Stimulated activated CD8-positive, alpha-beta memory T cell treated with anti-CD3 and anti-CD28 coated beads, Interleukin-12 subunit alpha, Interleukin-12 subunit beta, amount 100 ng/mL, for 24 hours (primary cell): ENCODE measurements around the gene RALGPS1.
A peak's percentile ranks its signal among the peaks of the same experiment; 100 is the strongest.

ENCODE experiments used
- DNase-seq: peaks from one replicate; pipeline ENCODE4 v3.0.0-alpha.2; 2020; ENCODE audit errors: extremely low read depth

The RALGPS1 gene

DNA sequence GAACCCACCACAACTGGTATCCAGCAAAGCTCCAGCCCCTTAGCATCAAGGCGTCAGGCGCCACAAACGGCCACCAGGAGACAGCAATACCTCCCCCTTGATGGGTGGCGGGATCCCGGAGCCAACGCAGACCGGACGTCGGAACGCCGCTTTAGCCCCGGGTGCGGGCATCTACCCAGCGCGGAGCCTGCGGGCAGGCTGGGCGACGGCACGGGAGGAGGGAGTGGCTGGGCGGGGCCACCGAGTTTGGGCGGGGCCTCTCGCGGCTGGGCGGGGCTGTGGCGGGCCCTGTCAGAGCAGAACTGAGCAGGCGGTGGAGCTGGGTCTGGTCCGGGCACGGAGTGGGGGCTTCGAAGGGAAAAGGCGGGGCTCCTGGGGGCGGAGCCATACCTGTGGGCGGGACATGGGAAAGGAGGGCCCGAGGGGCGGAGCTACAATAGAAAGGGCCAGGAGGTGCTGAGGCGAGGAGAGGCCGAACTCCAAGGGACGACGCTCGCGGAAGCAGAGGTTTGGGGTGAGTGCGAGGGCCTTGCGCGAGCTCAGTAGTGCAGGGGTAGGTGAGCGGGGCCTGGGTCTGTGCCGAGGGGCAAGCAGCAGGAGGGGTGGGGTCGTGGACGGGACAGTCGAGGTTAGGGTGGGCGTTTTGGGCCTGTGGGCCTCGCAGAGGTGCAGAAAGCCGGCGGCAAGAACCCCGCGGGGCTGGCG, 309.7 kb downstream of the RALGPS1 start:
- DNase-seq, result peak; percentile 64

DNA sequence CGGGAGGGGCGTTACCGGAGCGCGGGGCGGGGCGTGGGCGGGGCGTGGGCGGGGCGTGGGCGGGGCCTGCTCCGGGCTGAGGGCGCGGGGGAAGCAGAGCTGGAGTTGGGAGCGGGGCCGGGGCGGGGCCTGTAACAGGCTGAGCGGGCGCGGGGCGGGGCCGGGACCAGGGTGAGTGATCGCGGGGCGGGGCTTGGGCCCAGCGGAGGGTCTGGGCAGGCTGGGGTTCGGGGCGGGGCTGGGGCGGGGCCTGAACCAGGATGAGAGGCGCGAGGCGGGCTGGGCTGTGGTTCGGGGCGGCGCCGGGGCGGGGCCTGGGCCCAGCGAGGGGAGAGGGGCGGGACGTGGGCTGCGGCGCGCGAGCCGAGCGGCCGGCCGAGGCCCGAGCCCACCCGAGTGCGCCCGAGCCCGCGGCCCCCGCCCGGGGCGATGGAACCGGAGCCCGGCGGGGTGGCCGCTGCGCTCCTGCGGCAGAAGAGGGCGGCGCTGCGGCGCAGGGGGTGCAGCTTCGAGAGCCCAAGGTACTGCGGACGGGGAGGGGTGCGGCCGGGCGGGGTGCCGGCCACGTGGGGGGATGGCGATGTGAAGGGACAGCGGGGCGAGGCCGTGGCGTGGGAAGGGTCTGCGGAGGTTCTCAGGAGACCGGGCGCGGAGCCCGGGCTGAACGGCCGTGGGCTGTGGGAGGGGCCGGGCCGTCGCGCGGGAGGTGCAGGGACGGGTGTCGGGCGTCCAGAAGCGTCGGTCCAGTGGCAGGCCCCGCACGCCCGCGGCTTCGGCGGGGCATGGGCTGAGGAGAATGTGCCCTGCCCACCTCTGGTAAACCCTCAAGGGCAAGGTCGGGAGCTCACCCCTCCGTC, 310.5 kb downstream of the RALGPS1 start:
- DNase-seq, result peak; percentile 89

DNA sequence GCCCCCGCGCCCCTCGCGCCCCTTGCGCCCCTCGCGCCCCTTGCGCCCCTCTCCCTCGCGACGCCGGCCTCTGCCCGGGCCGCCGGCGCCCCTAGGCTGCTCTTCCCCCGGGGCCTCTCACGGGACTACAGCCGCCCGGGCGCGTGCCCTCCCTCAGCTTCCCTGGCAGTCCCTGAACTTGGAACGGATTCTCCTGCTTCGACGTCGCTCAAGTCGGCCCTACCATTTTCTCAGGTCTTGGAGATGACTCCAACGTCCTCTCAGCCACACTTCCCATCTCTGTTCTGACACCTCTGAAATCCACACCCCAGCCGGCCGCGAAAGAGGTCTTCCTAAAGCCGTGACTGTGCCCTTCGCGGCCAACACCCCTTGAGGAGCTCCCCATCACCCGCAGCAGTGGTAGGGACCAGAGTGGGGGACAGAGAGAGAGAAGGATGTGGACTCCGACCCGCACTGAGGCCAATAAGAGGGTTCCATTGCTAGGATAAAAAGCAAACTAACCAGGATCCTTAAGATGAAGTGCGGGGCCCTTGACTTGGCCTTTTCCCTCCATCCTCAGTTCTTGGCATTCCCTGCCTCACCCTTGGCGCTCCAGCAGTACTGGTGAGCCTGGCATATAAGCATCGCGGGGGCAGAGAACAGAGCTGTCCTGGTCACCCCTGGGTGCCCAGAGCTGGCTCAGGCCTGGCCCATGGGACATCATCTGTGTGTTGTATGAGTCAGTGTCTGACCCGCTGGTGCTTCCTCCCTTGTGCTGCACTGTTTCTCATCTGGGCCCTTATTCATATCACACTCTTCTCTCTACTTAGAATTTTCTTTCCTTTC, 311.4 kb downstream of the RALGPS1 start:
- DNase-seq, result no peak

DNA sequence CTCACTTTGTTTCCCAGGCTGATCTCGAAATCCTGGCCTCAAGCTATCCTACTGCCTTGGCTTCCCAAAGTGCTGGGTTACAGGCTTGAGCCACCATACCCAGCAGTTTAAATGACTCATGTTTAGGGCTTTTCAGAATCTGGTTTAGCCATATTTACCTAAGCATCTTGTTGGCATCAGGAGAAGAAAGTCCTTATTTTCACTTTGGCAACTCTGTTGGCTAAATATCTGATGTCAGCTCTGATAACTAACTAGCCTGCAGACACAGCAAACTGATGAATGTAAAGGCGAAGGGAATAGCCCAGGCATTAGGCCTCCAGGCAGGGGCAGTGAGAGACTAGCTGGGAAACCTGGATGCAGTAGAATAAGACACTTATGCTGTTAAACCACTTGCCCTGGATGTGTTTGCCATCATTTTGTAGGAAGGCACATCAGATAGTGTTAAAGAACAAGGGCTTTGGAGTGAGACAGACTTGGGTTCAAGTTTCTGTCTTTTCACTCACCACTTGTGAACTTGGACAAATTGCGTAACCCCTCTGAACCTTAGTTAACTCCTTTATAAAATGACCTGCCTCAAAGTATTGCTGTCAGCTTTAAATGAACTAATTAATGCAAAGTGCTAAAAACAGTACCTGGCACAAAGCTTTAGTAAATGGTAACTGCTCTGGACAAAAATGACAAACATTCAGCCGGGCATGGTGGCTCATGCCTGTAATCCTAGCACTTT, 315.3 kb downstream of the RALGPS1 start:
- DNase-seq, result no peak

DNA sequence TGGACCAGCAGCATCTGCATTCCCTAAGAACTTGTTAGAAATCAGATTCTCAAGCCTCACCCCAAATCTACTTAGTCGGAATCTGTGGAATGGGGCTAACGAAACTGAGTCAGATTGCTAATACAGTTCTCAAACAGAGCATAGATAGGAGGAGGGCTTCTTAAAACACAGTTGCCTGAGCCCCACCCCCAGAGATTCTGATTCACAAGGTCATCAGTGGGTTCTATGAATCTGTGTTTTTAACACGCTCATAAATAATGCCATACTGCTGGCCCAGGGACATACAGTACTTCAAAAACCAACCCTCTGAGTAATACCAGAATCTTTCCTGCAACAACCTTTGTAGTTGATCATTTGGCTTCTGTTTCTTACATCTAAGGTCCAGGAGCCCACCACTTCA, 317.1 kb downstream of the RALGPS1 start:
- DNase-seq, result no peak

DNA sequence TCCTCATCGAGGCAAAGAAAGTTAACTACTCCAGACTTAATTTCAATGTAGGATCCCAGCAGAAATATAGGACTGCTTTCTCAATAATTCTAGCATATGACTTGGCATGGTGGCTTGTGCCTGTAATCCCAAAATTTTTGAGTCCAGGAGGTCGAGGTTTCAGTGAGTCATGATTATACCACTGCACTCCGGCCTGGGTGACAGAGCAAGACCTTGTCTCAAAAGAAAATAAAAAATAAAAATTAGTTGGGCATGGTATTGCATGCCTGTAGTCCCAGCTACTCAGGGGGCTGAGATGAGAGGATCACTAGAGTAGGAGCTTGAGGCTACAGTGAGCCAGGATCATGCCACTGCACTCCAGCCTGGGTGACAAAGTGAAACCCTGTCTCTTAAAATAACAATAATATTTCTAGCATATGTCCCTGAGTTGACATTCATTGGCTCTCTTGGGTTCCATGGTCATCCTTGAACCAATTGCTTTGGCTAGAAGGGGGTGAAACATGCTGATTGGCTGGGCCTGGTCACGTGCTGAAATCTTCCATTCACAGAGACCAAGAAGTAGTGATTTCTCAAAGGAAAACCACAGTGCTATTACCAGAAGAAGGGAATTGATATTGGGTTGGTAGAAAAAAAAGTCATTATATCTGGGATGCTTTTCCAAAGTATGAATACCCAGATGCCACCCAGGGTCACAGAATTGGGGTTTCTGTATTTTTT, 318.4 kb downstream of the RALGPS1 start:
- no peak for DNase-seq

DNA sequence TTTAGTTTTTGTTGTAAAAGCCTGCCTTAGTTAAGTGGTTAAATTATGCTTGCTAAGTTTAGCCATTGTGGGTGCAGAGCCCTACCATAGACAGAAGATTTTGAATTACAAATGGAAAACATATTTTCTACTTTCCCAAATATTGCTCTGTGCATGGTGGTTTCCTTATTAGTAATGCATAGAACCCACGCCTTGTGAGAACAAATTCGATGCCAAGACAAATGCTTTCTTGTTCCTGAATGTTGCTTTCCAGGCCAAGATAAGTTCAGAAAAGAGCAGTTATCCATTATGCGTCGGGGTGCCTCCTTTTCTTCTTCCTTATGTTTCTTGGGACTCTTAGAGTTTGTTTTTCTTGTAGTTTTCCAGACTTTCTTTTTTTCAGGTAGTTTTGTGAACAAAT, 319.0 kb downstream of the RALGPS1 start:
- no peak for DNase-seq

DNA sequence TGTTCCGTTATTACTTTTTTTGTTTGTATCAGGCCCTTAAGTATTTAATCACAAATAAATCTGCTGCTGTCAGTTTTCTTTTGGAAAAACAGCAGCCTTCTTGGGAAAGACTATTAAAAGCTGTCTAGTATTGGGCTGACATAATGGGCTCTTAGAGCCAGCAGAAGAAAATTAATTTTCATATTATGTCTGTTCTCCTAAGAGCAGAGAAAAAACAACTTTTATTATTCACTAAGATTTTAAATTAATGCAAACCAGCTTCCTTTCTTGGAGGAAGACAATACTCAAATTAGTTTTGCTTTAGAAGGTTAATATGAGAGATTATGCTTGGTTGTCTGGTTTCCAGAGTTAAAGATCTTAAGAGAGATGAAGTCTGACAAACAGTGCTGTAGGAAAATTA, 319.4 kb downstream of the RALGPS1 start:
- DNase-seq, result no peak

DNA sequence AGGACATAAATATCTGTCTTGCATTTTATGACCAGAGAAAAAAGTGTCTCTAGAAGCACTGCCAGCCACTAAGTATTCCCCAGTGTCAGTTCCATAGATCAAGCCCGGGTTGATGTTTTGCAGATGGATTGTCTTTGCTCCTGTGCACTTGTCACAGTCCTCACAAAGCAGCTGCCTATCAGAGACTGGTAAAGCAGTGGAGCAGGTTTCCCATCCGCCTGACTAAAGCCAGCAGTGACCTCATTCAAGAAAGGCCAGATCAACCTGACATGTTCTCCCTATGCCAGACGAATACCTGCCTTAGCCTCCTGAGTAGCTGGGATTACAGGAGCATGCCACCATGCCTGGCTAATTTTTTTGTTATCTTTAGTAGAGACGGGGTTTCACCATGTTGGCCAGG, 323.2 kb downstream of the RALGPS1 start:
- no peak for DNase-seq

DNA sequence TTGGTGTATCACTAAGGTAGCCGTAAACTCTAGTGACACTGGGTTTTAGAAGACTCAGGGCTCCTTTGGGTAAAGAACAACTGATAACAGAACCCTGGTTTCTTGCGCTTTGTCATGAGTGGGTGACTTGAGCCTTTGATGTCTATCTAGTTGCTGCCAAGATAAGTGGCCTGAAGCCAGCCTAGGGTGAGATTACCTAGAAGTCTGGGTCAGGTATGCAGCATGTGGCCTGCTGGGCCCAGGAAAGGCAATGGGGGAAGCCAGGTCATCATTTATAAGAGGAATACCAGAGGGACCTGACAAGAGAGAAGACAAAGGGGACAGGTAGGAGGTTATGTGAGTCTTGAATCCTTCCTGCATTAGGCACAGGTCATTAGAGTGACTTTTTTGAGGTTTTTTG, 326.8 kb downstream of the RALGPS1 start:
- no peak for DNase-seq

DNA sequence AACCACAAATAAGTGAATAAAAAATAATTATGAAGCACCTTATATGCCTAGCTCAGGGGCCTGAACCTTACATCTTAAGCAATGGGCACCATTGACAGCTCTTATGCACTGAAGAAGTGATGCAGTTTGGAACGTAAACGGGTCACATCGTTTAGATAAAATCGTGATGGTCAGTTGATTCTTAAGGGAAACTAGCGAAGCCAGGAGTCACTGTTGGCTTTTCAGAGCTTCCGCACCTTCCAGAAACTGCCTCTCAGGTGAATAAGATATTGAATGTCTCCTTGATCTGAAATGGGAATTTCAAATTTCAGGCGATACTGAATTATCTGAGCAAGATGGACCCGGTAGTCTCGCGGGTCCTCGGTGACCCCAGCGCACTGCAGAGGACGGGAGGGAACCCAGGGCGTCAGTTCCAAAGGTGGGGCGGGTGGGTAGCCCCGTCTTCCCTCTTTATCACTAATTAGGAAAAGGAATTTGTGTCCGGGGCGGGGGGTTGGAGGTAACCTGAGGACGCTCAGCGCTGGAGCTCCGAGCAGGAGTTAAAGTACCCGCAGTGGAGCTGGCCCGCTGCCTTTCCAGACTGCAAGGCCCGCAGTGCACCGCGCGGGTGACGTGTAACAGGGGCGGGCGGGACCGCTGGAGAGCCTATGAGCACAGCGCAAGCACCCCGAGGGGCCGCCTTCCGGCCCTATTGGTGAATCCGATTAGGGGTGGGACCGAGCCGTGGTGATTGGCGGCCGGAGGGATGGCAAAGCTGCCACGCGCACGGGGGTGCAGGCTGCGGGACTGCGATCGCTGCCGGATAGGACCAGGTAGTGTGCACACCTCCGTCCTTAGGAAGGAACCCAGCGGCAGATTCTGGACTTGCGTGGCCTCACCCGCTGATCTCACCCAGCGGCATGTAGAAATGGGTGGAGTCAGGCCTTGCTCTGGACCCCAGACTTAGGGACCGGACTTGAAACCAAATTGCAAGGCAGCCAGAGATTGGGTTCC, 330.3 kb downstream of the RALGPS1 start:
- peak; percentile 91 for DNase-seq

DNA sequence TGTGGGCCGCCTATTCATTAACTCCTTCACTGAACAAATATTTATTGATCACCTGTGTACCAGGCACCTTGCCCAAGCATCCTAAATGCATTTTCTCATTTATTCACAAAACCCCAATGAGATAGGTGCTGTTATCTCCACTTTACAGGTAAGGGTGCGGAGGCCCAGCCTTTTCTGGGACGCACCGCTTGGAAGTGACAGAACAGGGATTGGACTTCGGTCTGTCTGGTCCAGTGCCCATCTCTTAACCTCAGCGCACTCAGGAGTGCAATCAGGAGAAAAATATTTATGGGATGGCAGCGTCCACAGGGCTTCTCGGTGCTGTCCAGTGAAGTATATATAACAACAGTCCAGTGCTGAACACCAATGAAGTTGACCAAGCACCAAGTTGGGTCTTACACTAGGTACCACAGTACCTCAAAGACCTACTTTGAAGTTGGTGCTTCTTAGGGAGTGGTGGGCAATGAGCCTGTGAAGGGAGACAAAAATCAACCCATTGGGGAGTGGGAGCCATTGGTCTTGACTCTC, 331.1 kb downstream of the RALGPS1 start:
- DNase-seq, result no peak

DNA sequence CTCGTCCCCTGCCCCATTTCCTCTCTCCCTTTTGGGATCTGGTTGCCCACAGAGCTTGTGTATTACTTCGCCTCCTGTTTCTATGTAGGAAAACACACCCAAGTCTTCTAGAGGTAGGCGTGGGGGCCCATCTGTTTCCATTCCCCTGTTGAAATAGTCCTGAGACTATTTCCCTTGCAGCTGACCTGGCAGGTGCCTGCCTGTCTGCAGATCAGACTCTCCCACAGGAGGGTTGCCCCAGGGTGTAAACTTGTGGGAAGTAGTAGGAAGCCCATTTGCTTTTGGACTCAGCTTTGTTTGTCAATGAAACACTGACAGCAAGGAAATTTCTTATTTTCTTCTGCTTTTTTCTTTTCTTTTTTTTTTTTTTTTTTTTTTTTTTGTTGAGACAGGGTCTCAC, 333.7 kb downstream of the RALGPS1 start:
- DNase-seq, result no peak

DNA sequence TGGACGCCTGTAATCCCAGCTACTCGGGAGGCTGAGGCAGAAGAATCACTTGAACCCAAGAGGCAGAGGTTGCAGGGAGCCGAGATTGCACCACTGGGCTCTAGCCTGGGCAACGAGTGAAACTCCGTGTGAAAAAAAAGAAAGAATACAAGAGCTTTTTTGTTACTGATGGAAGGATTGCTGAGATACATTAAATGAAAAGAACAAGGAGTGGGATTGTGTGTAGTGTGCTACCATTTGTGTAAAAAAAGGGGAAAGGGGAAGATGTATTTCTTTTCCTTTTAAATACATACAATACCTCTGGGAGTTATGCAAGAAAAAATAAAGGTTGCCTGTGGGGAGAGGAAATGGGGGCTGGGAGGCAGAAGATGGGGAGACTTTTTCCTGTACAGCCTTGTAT, 335.3 kb downstream of the RALGPS1 start:
- DNase-seq, result no peak

DNA sequence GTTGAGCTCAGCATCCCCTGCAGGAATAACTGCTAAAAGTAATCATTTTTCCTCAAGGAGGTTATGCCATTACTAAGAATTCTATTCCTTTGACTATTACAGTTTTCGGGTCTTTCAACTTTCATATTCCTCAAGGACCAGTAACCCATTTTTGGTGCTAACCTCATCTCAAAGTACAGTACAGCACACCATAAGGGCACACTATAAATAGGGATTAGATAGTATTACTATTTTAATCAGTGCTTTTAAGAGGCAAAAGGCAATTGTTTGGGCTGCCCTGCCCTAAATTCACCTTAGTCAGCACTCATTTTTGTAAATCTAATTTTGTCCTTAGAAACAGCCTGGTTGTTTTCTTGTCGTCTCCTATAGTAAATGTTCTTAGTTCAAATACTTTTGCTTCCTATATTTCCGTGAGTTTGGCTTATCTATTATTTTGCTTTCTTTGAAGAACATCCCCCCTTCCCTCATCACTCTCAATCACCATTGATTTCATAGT, 336.4 kb downstream of the RALGPS1 start:
- DNase-seq, result no peak

DNA sequence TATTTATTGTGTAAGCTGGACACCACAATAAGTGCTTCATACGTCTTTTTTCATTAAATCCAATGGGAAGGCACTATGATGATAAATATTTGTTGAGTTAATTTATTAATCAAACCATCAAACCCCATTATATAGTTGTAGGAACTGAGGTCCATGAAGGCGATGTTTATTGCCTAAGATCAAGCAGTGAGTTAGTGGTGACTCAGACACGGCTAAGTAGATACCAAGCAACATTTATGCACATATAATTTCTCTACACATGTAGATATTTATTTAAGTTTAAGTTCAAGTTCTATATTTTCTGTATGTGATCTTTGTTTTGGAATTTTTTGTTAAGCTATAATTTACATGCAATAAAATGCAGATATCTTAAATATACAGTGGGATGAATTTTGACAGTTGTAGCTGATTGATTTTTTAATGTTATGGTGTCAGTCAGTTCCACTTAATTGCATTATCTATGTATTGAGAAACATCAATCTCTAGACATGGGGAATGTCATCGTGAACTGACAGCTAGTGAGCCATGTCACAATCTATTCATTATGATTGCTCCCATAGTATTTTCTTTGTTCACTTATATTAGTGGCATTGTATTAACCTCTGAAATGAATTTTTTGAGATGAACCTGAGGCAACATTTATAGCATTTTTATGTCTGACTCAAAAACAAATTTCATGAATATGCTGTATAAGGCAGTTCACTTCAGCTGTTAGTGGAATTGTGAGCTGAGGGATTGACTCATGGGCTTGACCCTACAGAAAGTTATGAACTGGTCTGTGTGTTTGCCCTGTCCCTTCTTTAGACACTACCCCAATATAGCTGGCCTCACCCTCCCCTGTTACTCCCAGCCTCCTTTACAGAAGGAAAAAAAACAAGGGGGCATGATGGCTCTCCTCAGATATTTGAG, 338.1 kb downstream of the RALGPS1 start:
- no peak for DNase-seq

DNA sequence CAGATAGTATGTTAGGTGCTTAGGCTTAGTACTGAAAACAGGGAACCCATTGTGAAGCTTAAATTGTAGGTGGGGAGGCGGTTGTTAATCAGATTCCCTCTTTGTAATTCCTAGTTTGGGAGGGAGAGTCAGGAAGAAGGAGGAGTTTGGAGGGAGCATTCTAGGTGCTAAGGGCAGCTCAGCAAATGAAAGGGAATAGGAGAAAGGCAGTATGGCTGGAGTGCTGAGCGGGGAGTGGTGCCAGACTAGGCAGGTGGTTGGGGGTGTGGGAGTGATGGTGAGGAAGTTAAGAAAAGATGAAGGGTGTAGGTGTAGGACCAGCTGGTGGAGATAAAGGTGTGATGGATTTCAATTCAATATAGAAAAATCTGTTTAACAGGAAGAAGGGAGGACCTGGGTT, 338.9 kb downstream of the RALGPS1 start:
- no peak for DNase-seq

DNA sequence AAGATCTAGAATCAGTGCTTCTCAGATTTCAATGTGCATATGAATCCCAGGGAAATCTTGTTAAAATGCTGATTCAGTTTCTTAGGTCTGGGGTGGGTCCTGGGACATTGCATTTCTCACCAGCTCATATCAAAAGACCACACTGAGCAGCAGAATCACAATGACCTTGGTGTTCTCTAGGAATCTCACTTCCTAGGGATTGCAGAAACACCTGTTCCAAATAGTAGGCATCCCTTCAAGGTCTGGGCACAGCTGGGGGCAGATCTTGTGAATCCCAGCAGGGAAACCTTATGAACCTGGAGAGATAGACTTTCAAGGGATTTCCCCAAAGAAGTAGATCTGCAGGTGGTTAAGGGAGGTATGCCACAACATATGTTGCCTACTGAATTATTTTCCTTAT, 341.1 kb downstream of the RALGPS1 start:
- no peak for DNase-seq
